ENCODE measurements around the gene NTRK2. TPM values are rescaled to one million over a fixed set of nuclear protein-coding genes. Genes with fewer than 3 reads are reported as not detected.
A peak's percentile ranks its signal among the peaks of the same experiment; 100 is the strongest.

Gene NTRK2
- total RNA-seq, 1 experiment from 2014 or later, result not detected

DNA sequence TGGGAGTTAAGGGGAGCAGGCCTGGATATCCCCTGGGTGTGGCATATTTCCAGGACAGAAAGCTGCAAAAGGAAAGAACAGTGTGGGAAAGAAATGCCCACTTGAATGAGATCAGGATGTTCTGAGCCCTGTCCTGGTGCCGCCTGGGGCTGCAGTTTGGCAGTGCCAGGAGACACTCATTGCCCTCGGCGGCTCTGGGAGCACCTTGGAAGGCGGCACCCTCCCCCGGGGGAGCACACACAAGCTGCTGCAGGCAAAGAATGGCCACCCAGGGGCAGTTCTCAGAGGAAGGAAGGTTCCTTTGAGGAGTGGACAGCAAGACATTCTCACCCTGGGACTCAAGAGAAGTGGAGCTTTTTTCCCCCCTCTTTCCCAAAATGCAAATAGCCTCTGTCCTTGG is 305.3 kb downstream of the NTRK2 start:
- Histone ChIP-seq H4K20me1 (ENCODE audit: insufficient read depth) (no peaks in the 10 kb centered on the region), H3K9me2 (ENCODE audit: insufficient read depth) (no peaks in the 10 kb centered on the region), H3F3A (ENCODE audit: insufficient read depth, low read depth) (no peaks in the 10 kb centered on the region), H3K79me2 (ENCODE audit: low read depth) (no peaks in the 10 kb centered on the region), H3K27me3 (ENCODE audit: insufficient read depth, low read depth) (no peaks in the 10 kb centered on the region), H3K4me3 (no peak overlapping the region), H3K36me3 (ENCODE audit: low read depth) (no peaks in the 10 kb centered on the region), H3K27ac (no peak overlapping the region), H3K4me1 (replicated peaks; ENCODE audit: insufficient read depth) (0 out of 2 replicates have a peak, but pooled peaks cover 5% of the 10 kb centered on the region), H2AFZ (no peak overlapping the region), H3K9me3 (ENCODE audit: insufficient read depth, low read depth) (no peaks in the 10 kb centered on the region), H3K4me2 (no peak overlapping the region)
- DNase-seq, result no peak
- BruUV-seq (replicated peaks), result no TSS peak
- no peak for TF ChIP-seq EZH2 (IDR thresholded peaks at IDR 0.05; ENCODE audit: low read depth)
- ChIA-PET CTCF (no interaction called here), POLR2A (ENCODE audit: unreplicated experiment) (no interaction called here)
- intact Hi-C loops (cut with micrococcal nuclease; ENCODE audit: unreplicated experiment), result no loop called here

DNA sequence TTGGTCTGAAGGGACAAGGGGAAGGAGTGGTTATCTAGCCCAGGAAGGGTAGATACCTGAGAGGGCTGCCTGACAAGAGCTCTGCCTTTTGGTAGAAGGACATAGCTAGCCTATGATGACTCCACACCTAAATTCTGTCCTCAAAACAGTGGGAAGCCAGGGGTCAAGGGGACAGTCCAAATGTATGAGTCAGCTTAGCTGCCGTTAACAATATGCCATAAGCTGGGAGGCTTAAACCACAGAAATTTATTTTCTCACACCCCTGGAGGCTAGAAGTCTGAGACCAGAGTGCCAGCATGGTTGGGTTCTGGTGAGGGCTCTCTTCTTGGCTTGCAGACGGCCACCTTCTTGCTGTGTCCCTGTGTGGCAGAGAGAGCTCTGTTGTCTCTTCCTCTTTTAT is 306.4 kb downstream of the NTRK2 start:
- TF ChIP-seq EZH2 (IDR thresholded peaks at IDR 0.05; ENCODE audit: low read depth), result no peak
- TF ChIP-seq, protein P1, sequence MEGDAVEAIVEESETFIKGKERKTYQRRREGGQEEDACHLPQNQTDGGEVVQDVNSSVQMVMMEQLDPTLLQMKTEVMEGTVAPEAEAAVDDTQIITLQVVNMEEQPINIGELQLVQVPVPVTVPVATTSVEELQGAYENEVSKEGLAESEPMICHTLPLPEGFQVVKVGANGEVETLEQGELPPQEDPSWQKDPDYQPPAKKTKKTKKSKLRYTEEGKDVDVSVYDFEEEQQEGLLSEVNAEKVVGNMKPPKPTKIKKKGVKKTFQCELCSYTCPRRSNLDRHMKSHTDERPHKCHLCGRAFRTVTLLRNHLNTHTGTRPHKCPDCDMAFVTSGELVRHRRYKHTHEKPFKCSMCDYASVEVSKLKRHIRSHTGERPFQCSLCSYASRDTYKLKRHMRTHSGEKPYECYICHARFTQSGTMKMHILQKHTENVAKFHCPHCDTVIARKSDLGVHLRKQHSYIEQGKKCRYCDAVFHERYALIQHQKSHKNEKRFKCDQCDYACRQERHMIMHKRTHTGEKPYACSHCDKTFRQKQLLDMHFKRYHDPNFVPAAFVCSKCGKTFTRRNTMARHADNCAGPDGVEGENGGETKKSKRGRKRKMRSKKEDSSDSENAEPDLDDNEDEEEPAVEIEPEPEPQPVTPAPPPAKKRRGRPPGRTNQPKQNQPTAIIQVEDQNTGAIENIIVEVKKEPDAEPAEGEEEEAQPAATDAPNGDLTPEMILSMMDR (conservative IDR thresholded peaks at IDR 0.05), result no peak
- Histone ChIP-seq H4K20me1 (ENCODE audit: insufficient read depth) (no peaks in the 10 kb centered on the region), H3K9me3 (ENCODE audit: insufficient read depth, low read depth) (no peaks in the 10 kb centered on the region), H3K79me2 (ENCODE audit: low read depth) (no peaks in the 10 kb centered on the region), H3K27ac (no peak overlapping the region), H3K36me3 (ENCODE audit: low read depth) (no peaks in the 10 kb centered on the region), H3K4me3 (no peak overlapping the region), H3K4me1 (replicated peaks; ENCODE audit: insufficient read depth) (no peaks in the 10 kb centered on the region), H3K9me2 (ENCODE audit: insufficient read depth) (no peaks in the 10 kb centered on the region), H3K4me2 (no peak overlapping the region), H2AFZ (no peak overlapping the region), H3F3A (ENCODE audit: insufficient read depth, low read depth) (no peaks in the 10 kb centered on the region), H3K27me3 (ENCODE audit: insufficient read depth, low read depth) (no peaks in the 10 kb centered on the region)
- ChIA-PET CTCF (no interaction called here), POLR2A (ENCODE audit: unreplicated experiment) (no interaction called here)
- BruUV-seq (replicated peaks), result no TSS peak
- intact Hi-C loops (cut with micrococcal nuclease; ENCODE audit: unreplicated experiment), result no loop called here
- peak in 1 of 2 experiments; percentile 55 for DNase-seq

DNA sequence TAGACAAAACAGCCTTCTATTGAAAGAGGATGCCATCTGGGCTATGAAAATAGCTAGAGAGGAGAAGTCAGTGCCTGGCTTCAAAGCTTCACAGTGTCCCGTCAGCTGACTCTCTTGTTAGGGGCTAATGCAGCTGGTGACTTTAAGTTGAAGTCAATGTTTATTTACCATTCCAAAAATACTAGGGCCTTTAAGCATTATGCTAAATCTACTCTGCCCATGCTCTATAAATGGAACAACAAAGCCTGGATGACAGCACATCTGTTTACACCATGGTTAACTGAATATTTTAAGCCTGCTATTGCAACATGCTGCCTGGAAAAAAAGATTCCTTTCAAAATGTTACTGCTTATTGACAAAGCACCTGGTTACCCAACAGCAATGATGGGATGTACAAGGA is 309.1 kb downstream of the NTRK2 start:
- Histone ChIP-seq H3K9me2 (ENCODE audit: insufficient read depth) (no peaks in the 10 kb centered on the region), H4K20me1 (ENCODE audit: insufficient read depth) (no peaks in the 10 kb centered on the region), H2AFZ (no peak overlapping the region), H3K4me2 (no peak overlapping the region), H3K27me3 (ENCODE audit: insufficient read depth, low read depth) (peaks cover 5% of the 10 kb centered on the region; the same call in 1 of the 2 replicates), H3K36me3 (ENCODE audit: low read depth) (no peaks in the 10 kb centered on the region), H3K4me1 (replicated peaks; ENCODE audit: insufficient read depth) (no peaks in the 10 kb centered on the region), H3F3A (ENCODE audit: insufficient read depth, low read depth) (no peaks in the 10 kb centered on the region), H3K4me3 (no peak overlapping the region), H3K9me3 (ENCODE audit: insufficient read depth, low read depth) (no peaks in the 10 kb centered on the region), H3K79me2 (ENCODE audit: low read depth) (no peaks in the 10 kb centered on the region), H3K27ac (no peak overlapping the region)
- no peak for TF ChIP-seq EZH2 (IDR thresholded peaks at IDR 0.05; ENCODE audit: low read depth)
- TF ChIP-seq, protein P1 (conservative IDR thresholded peaks at IDR 0.05), result no peak
- DNase-seq, result no peak
- intact Hi-C loops (cut with micrococcal nuclease; ENCODE audit: unreplicated experiment), result no loop called here
- POLR2A ChIA-PET (ENCODE audit: unreplicated experiment), result no interaction called here
- BruUV-seq (replicated peaks), result no TSS peak
- CTCF ChIA-PET, result no interaction called here

DNA sequence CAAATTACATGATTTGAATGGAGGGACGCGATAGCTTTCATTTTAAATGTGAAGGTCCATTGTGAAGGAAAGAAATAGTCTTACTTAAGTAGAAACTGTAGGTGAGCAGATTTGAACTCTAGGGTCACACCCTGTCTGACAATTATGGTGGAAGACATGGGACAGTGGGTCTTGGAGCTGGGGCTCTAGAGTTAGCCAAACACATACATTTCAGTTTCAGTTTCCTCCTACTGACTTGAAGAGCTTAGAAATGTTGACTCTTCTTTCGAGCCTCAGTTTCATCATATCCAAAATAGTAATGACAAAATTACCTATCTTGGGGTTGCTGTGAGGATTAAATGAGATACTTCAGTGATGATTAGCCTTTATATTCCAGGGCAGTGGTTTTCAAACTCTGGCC is 314.2 kb downstream of the NTRK2 start:
- H3K9me3 ChIP-seq (ENCODE audit: insufficient read depth, low read depth), result no peaks in the 10 kb centered on the region
- BruUV-seq (replicated peaks), result no TSS peak
- H3K4me3 ChIP-seq, result no peak overlapping the region
- no peak overlapping the region for H3K27ac ChIP-seq
- H3K4me2 ChIP-seq, result no peak overlapping the region
- no peaks in the 10 kb centered on the region for H3K36me3 ChIP-seq (ENCODE audit: low read depth)
- no peaks in the 10 kb centered on the region for H3F3A ChIP-seq (ENCODE audit: insufficient read depth, low read depth)
- no peak for DNase-seq
- intact Hi-C loops (cut with micrococcal nuclease; ENCODE audit: unreplicated experiment), result no loop called here
- TF ChIP-seq, protein P1 (conservative IDR thresholded peaks at IDR 0.05), result no peak
- no peak for TF ChIP-seq EZH2 (IDR thresholded peaks at IDR 0.05; ENCODE audit: low read depth)
- no peaks in the 10 kb centered on the region for H3K9me2 ChIP-seq (ENCODE audit: insufficient read depth)
- peaks cover 25% of the 10 kb centered on the region for H3K27me3 ChIP-seq (ENCODE audit: insufficient read depth, low read depth)
- no peaks in the 10 kb centered on the region for H4K20me1 ChIP-seq (ENCODE audit: insufficient read depth)
- H3K79me2 ChIP-seq (ENCODE audit: low read depth), result no peaks in the 10 kb centered on the region
- no peaks in the 10 kb centered on the region for H3K4me1 ChIP-seq (replicated peaks; ENCODE audit: insufficient read depth)
- CTCF ChIA-PET, result no interaction called here
- no peak overlapping the region for H2AFZ ChIP-seq
- POLR2A ChIA-PET (ENCODE audit: unreplicated experiment), result no interaction called here
